Small intestine (tissue), 7 donors: ENCODE measurements around the gene TTPAL. TPM values are rescaled to one million over a fixed set of nuclear protein-coding genes. Genes with fewer than 3 reads are reported as not detected.

Experiments used
- DNase-seq, 2 donors: peaks; one replicate each; pipeline versions ENCODE4 v3.0.0 to v3.0.0-alpha.2; 2013
- FAIRE-seq: peaks from 2 replicates; lab custom pipeline; 2012; peaks lifted over from hg19 to GRCh38; lab: Jason Lieb, UNC
- H3K27ac ChIP-seq, 3 donors: one replicate each; pipeline ENCODE4 v1.5.1; 2013; ENCODE audit warnings: low read length in 2 of 3, mild to moderate bottlenecking in 2 of 3, control low read depth in 1 of 3, inconsistent platforms in 1 of 3, low read depth in 1 of 3, moderate library complexity in 1 of 3
- H3K27me3 ChIP-seq, 3 donors: one replicate each; pipeline ENCODE4 v1.6.1; 2013; ENCODE audit warnings: low read length in 3 of 3, inconsistent platforms in 1 of 3; ENCODE audit not compliant: control insufficient read depth in 3 of 3, insufficient read depth in 3 of 3
- H3K36me3 ChIP-seq, 3 donors: one replicate each; pipeline ENCODE4 v1.6.1; 2013; ENCODE audit warnings: low read length in 3 of 3, inconsistent platforms in 1 of 3, low read depth in 1 of 3, mild to moderate bottlenecking in 1 of 3, moderate library complexity in 1 of 3; ENCODE audit not compliant: control insufficient read depth in 3 of 3, insufficient read depth in 2 of 3
- H3K4me1 ChIP-seq, 3 donors: one replicate each; pipeline ENCODE4 v1.6.1; 2013; ENCODE audit warnings: low read length in 2 of 3, inconsistent platforms in 1 of 3, low read depth in 1 of 3, mild to moderate bottlenecking in 1 of 3, moderate library complexity in 1 of 3; ENCODE audit not compliant: control insufficient read depth in 3 of 3, insufficient read depth in 2 of 3
- H3K4me3 ChIP-seq, 3 donors: one replicate each; pipeline ENCODE4 v1.5.1; 2013; ENCODE audit warnings: low read length in 3 of 3, control low read depth in 1 of 3, inconsistent platforms in 1 of 3, low read depth in 1 of 3, mild to moderate bottlenecking in 1 of 3, moderate library complexity in 1 of 3
- H3K9me3 ChIP-seq, 2 donors: one replicate each; pipeline ENCODE4 v1.6.1; 2013; ENCODE audit warnings: low read depth in 1 of 2, low read length in 1 of 2; ENCODE audit not compliant: control insufficient read depth in 2 of 2, insufficient read depth in 1 of 2
- WGBS, 3 donors: extraction: QIAGEN DNeasy Blood & Tissue Kit; methylation state at CpG; one replicate each; pipeline ENCODE4 v1.1.7; 2013; 5-methylcytosine and 5-hydroxymethylcytosine counted together
- polyA plus RNA-seq, 4 donors: library from polyadenylated mRNA; stranded (reverse) in 3 of 4; unstranded in 1 of 4; fragments of 200-250 nt in 3 of 4; fragments of 120-200 nt in 1 of 4; gene quantifications; one replicate each; pipeline versions ENCODE4 v1.2.1 to v1.2.3, GENCODE V29; 2013
- donor health status: healthy with polysubstance abuse.
- donor health status: control.
- donor health status: control.
- donor health status: Bipolar disorder and iron deficiency.
- donor health status: healthy.

Gene TTPAL
- polyA plus RNA-seq, 4 donors, result 1.8 to 10.2 (median 3.6) TPM

- 24 to 71% (median 49%) methylated on average over 3 of the region's 3 CpGs for WGBS, 3 donors
- Histone ChIP-seq H3K4me1 (peaks cover 0 to 56% (median 0%) of the 10 kb centered on the region in 3 donors), H3K36me3 (peaks cover 0 to 2% (median 0%) of the 10 kb centered on the region in 3 donors), H3K9me3 (peaks cover 0 to 15% of the 10 kb centered on the region in 2 donors), H3K27me3 (no peaks in the 10 kb centered on the region), H3K27ac (peak overlapping the region; percentile 61 to 80 (median 62)), H3K4me3 (peak overlapping the region in 1 of 3 donors; percentile 23)
- FAIRE-seq (no peak), DNase-seq (peak; percentile 45 to 88)
These were observed 27.8 kb upstream of the TTPAL start for GRCh38 chr20:44447827-44448419.

- FAIRE-seq (no peak), DNase-seq (peak in 1 of 2 donors; percentile 34)
- Histone ChIP-seq H3K36me3 (peaks cover 0 to 2% (median 0%) of the 10 kb centered on the region in 3 donors), H3K9me3 (peaks cover 0 to 15% of the 10 kb centered on the region in 2 donors), H3K27ac (peak overlapping the region in 1 of 3 donors; percentile 62), H3K4me1 (peaks cover 0 to 50% (median 0%) of the 10 kb centered on the region in 3 donors), H3K27me3 (no peaks in the 10 kb centered on the region), H3K4me3 (peak overlapping the region in 1 of 3 donors; percentile 23)
- WGBS, 3 donors, result 65 to 77% (median 76%) methylated on average over 9 of the region's 9 CpGs
These were observed 26.7 kb upstream of the TTPAL start for GRCh38 chr20:44448753-44449546.

- Histone ChIP-seq H3K4me1 (peaks cover 0 to 48% (median 0%) of the 10 kb centered on the region in 3 donors), H3K27ac (no peak overlapping the region), H3K9me3 (peaks cover 0 to 15% of the 10 kb centered on the region in 2 donors), H3K4me3 (no peak overlapping the region), H3K27me3 (no peaks in the 10 kb centered on the region), H3K36me3 (peaks cover 0 to 2% (median 0%) of the 10 kb centered on the region in 3 donors)
- no peak for FAIRE-seq
- 69 to 85% (median 76%) methylated on average over 7 of the region's 7 CpGs for WGBS, 3 donors
- DNase-seq, result no peak
These were observed 25.8 kb upstream of the TTPAL start for GRCh38 chr20:44449864-44450263.

- H3K4me1 ChIP-seq, result peaks cover 0 to 43% (median 0%) of the 10 kb centered on the region in 3 donors
- H3K9me3 ChIP-seq, result peaks cover 0 to 15% of the 10 kb centered on the region in 2 donors
- FAIRE-seq (no peak), DNase-seq (no peak)
- 37 to 38% (median 37%) methylated on average over 3 of the region's 3 CpGs for WGBS, 3 donors
- peaks cover 0 to 2% (median 0%) of the 10 kb centered on the region in 3 donors for H3K36me3 ChIP-seq
- H3K4me3 ChIP-seq, result no peak overlapping the region
- H3K27ac ChIP-seq, result peak overlapping the region; percentile 4 to 53 (median 36)
- no peaks in the 10 kb centered on the region for H3K27me3 ChIP-seq
These were observed 25.3 kb upstream of the TTPAL start for GRCh38 chr20:44450281-44450889.

GRCh38 chr20:44450903-44451450 is 24.7 kb upstream of the TTPAL start:
- Histone ChIP-seq H3K27ac (peak overlapping the region in 2 of 3 donors; percentile 36 to 53), H3K9me3 (peaks cover 0 to 15% of the 10 kb centered on the region in 2 donors), H3K4me1 (peaks cover 0 to 42% (median 0%) of the 10 kb centered on the region in 3 donors), H3K36me3 (peaks cover 0 to 2% (median 0%) of the 10 kb centered on the region in 3 donors), H3K27me3 (no peaks in the 10 kb centered on the region), H3K4me3 (no peak overlapping the region)
- DNase-seq (peak in 1 of 2 donors; percentile 53), FAIRE-seq (no peak)
- 61 to 73% (median 64%) methylated on average over 7 of the region's 7 CpGs for WGBS, 3 donors

- H3K4me1 ChIP-seq, result peaks cover 0 to 54% (median 2%) of the 10 kb centered on the region in 3 donors
- DNase-seq, result no peak
- H3K27ac ChIP-seq, result no peak overlapping the region
- peaks cover 0 to 2% (median 0%) of the 10 kb centered on the region in 3 donors for H3K36me3 ChIP-seq
- FAIRE-seq, result no peak
- H3K4me3 ChIP-seq, result no peak overlapping the region
- H3K9me3 ChIP-seq, result peaks cover 0 to 12% of the 10 kb centered on the region in 2 donors
- no peaks in the 10 kb centered on the region for H3K27me3 ChIP-seq
- WGBS, 3 donors, result 83 to 90% (median 85%) methylated on average over 7 of the region's 7 CpGs
These were observed 21.2 kb upstream of the TTPAL start for GRCh38 chr20:44454306-44454963.

GRCh38 chr20:44455126-44455525 is 20.5 kb upstream of the TTPAL start:
- 60 to 83% (median 60%) methylated on average over 3 of the region's 3 CpGs for WGBS, 3 donors
- no peak for FAIRE-seq

More at GRCh38 chr20:44455126-44455525, 20.5 kb upstream of the TTPAL start:
- H3K4me3 ChIP-seq, result no peak overlapping the region
- no peak overlapping the region for H3K27ac ChIP-seq
- DNase-seq, result no peak
- no peaks in the 10 kb centered on the region for H3K27me3 ChIP-seq
- peaks cover 0 to 13% of the 10 kb centered on the region in 2 donors for H3K9me3 ChIP-seq
- peaks cover 0 to 2% (median 0%) of the 10 kb centered on the region in 3 donors for H3K36me3 ChIP-seq
- H3K4me1 ChIP-seq, result peaks cover 0 to 58% (median 2%) of the 10 kb centered on the region in 3 donors
